HepG2 (cell line): ENCODE data around the gene RPEL1. TPM values are rescaled to one million over a fixed set of nuclear protein-coding genes. Genes with fewer than 3 reads are reported as not detected.

ENCODE experiments used
- ASH2L ChIP-seq: fragments of 300-600, 200-600 bp; sonication (generic); IDR thresholded peaks from 2 replicates; pipeline ENCODE4 v1.7.0; 2017; ENCODE audit warnings: low read depth, mild to moderate bottlenecking, moderate library complexity, mixed read lengths, low read length; ENCODE audit not compliant: insufficient read length
- BRD4 ChIP-seq: sonication (generic); formaldehyde crosslinking; IDR thresholded peaks from 2 replicates; pipeline ENCODE4 v1.4.0; 2020; ENCODE audit warnings: missing genetic modification reagents
- CC2D1A ChIP-seq: sonication (generic); formaldehyde crosslinking; IDR thresholded peaks from 2 replicates; pipeline ENCODE4 v1.8.1; 2023; ENCODE audit warnings: mild to moderate bottlenecking, missing genetic modification reagents
- CEBPG ChIP-seq: IDR thresholded peaks from 2 replicates; pipeline ENCODE4 v1.6.1; 2016
- FOXP1 ChIP-seq, 2 experiments: fragments of 450-650 bp in 1 of 2; IDR thresholded peaks; 2 replicates each; pipeline ENCODE4 v1.6.1; 2017 to 2018; ENCODE audit warnings: antibody characterized with exemption in 1 of 2
- GATA4 ChIP-seq: sonication (generic); IDR thresholded peaks from 2 replicates; pipeline ENCODE4 v1.6.1; 2016; ENCODE audit warnings: antibody characterized with exemption, low read depth, borderline replicate concordance
- HIVEP1 ChIP-seq: sonication (generic); formaldehyde crosslinking; IDR thresholded peaks from 2 replicates; pipeline ENCODE4 v1.4.0; 2020; ENCODE audit warnings: mild to moderate bottlenecking, missing genetic modification reagents
- MXD4 ChIP-seq: IDR thresholded peaks from 2 replicates; pipeline ENCODE4 v1.6.1; 2016; ENCODE audit warnings: mild to moderate bottlenecking, missing biosample characterization, missing genetic modification reagents
- REXO4 ChIP-seq: sonication (generic); formaldehyde crosslinking; IDR thresholded peaks from 2 replicates; pipeline ENCODE4 v1.8.0; 2022; ENCODE audit warnings: missing genetic modification reagents, mild to moderate bottlenecking, borderline replicate concordance
- SP2 ChIP-seq: sonication (generic); formaldehyde crosslinking; IDR thresholded peaks from 2 replicates; pipeline ENCODE4 v1.5.1; 2020; ENCODE audit warnings: mild to moderate bottlenecking, missing genetic modification reagents
- STAT5B ChIP-seq: sonication (generic); formaldehyde crosslinking; IDR thresholded peaks from 2 replicates; pipeline ENCODE4 v1.4.0; 2020; ENCODE audit warnings: missing genetic modification reagents
- XRCC5 ChIP-seq: fragments of 200-400 bp; formaldehyde crosslinking; optimal IDR thresholded peaks from 2 replicates; pipeline ENCODE3; 2017; ENCODE audit warnings: mild to moderate bottlenecking, low read length
- ZBTB1 ChIP-seq: sonication (generic); formaldehyde crosslinking; IDR thresholded peaks from 2 replicates; pipeline ENCODE4 v1.4.0; 2020; ENCODE audit warnings: missing genetic modification reagents, borderline replicate concordance
- ZBTB20 ChIP-seq: sonication (generic); formaldehyde crosslinking; IDR thresholded peaks from 2 replicates; pipeline ENCODE4 v1.8.1; 2023; ENCODE audit warnings: missing genetic modification reagents, low read depth, mild to moderate bottlenecking, borderline replicate concordance
- ZNF10 ChIP-seq: sonication (generic); formaldehyde crosslinking; IDR thresholded peaks from 2 replicates; pipeline ENCODE4 v1.4.0; 2020; ENCODE audit warnings: mild to moderate bottlenecking, low read depth, missing genetic modification reagents, borderline replicate concordance
- ZNF235 ChIP-seq: sonication (generic); formaldehyde crosslinking; IDR thresholded peaks from 2 replicates; pipeline ENCODE4 v1.8.1; 2023; ENCODE audit warnings: mild to moderate bottlenecking, missing genetic modification reagents, borderline replicate concordance
- ZNF768 ChIP-seq: sonication (generic); formaldehyde crosslinking; IDR thresholded peaks from 2 replicates; pipeline ENCODE4 v1.4.0; 2020; ENCODE audit warnings: missing genetic modification reagents
- ZNF788 ChIP-seq: sonication (generic); formaldehyde crosslinking; IDR thresholded peaks from 2 replicates; pipeline ENCODE4 v1.5.0; 2020; ENCODE audit warnings: mild to moderate bottlenecking, missing genetic modification reagents, borderline replicate concordance
- polyA plus RNA-seq, 8 experiments: library from polyadenylated mRNA; depleted of rRNA in 3 of 8; stranded (reverse) in 7 of 8; unstranded in 1 of 8; fragments of >200 nt; fragmentation: Illumina TruSeq in 4 of 8; extraction: Trizol in 4 of 8; gene quantifications; 2 replicates each; pipeline versions ENCODE4 v1.2.1 to v1.2.3, GENCODE V29; 2011 to 2016; ENCODE audit warnings: low read depth in 4 of 8, missing spikeins in 1 of 8, mixed read lengths in 1 of 8; ENCODE audit not compliant: insufficient read depth in 1 of 8
- total RNA-seq, 5 experiments: library from RNA; depleted of rRNA; stranded (reverse); fragments of >200 nt; fragmentation: Illumina TruSeq; extraction: Trizol; gene quantifications; 2 replicates each; pipeline ENCODE4 v1.2.3, GENCODE V29; 2016; ENCODE audit warnings: low read depth in 1 of 5
- TF ChIP-seq, protein P1 (sequence below): sonication (generic); formaldehyde crosslinking; IDR thresholded peaks from 2 replicates; pipeline ENCODE4 v1.4.0; 2020; ENCODE audit warnings: missing genetic modification reagents
- TF ChIP-seq, protein P2 (sequence below): sonication (generic); formaldehyde crosslinking; IDR thresholded peaks from 2 replicates; pipeline ENCODE4 v1.4.0; 2020; ENCODE audit warnings: low read depth, mild to moderate bottlenecking, missing genetic modification reagents
- TF ChIP-seq, protein P3 (sequence below): IDR thresholded peaks from 2 replicates; pipeline ENCODE4 v1.6.1; 2012; ENCODE audit warnings: low read length, improper control_type of control experiment
- TF ChIP-seq, protein P4 (sequence below): sonication (generic); formaldehyde crosslinking; IDR thresholded peaks from 2 replicates; pipeline ENCODE4 v1.5.0; 2020; ENCODE audit warnings: mild to moderate bottlenecking, low read depth, missing genetic modification reagents, borderline replicate concordance
- TF ChIP-seq, protein P5 (sequence below): IDR thresholded peaks from 2 replicates; pipeline ENCODE4 v1.6.1; 2016; ENCODE audit warnings: missing compliant biosample characterization, missing genetic modification reagents, borderline replicate concordance

Gene RPEL1
- total and polyA plus RNA-seq, 2 of the 13 experiments (the other 11 are each of a cell fraction or from before 2014, with no cell fraction given), result 0.04 to 0.07 TPM

DNA sequence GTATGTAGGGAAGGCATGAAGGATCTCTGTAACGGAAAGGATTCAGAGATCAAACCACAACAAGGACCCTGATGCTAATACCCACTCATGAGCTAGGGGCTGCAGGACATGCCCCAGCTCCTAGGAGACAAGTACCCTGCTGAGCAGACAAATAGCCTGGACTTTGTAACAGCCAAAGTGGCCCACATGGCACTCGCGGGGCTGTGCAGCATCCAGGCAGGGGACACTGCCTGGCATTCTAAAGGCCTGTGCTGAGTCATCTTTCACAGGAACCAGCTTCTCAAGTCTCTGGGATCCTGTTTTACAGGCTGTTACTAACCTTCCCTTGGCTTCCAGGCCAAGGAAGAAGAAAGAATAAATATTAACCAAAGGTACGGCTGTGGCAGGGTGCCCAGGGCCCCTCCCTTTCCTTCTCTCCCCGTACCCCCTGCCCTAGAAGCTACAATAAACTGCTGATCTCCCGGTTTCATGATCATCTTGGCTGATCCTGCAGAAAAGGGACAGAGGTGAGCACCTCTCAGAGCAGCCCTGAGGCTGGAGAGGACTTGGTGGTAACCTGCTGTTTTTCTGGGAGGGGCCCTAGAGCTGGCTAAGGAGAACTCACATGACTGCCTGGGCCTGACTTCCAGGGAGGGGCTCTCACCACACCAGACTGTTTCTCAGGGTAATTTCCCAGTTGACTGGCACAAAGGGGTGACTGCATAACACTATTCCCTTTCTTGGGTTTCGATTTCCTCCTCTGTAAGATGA is 4.2 kb upstream of the RPEL1 start (continued):
- TF ChIP-seq, protein P1, sequence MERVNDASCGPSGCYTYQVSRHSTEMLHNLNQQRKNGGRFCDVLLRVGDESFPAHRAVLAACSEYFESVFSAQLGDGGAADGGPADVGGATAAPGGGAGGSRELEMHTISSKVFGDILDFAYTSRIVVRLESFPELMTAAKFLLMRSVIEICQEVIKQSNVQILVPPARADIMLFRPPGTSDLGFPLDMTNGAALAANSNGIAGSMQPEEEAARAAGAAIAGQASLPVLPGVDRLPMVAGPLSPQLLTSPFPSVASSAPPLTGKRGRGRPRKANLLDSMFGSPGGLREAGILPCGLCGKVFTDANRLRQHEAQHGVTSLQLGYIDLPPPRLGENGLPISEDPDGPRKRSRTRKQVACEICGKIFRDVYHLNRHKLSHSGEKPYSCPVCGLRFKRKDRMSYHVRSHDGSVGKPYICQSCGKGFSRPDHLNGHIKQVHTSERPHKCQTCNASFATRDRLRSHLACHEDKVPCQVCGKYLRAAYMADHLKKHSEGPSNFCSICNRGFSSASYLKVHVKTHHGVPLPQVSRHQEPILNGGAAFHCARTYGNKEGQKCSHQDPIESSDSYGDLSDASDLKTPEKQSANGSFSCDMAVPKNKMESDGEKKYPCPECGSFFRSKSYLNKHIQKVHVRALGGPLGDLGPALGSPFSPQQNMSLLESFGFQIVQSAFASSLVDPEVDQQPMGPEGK, result 0 out of 2 replicates have a peak, but pooled peaks have one; percentile 26
- no peak for TF ChIP-seq ZNF768 (CRISPR knock-in tag)
- TF ChIP-seq, protein P2, sequence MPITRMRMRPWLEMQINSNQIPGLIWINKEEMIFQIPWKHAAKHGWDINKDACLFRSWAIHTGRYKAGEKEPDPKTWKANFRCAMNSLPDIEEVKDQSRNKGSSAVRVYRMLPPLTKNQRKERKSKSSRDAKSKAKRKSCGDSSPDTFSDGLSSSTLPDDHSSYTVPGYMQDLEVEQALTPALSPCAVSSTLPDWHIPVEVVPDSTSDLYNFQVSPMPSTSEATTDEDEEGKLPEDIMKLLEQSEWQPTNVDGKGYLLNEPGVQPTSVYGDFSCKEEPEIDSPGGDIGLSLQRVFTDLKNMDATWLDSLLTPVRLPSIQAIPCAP (CRISPR knock-in tag), result no peak
- no peak for TF ChIP-seq ZBTB1 (CRISPR knock-in tag)
- no peak for TF ChIP-seq CEBPG (CRISPR knock-in tag)
- TF ChIP-seq CC2D1A (CRISPR knock-in tag), result no peak
- TF ChIP-seq ZNF10, result no peak
- TF ChIP-seq MXD4, result no peak
- no peak for TF ChIP-seq REXO4
- TF ChIP-seq GATA4, result no peak
- no peak for TF ChIP-seq SP2 (CRISPR knock-in tag)
- TF ChIP-seq HIVEP1, result no peak
- TF ChIP-seq BRD4 (CRISPR knock-in tag), result no peak
- TF ChIP-seq XRCC5, result peak; percentile 17
- TF ChIP-seq ZNF235, result no peak
- TF ChIP-seq, protein P3, sequence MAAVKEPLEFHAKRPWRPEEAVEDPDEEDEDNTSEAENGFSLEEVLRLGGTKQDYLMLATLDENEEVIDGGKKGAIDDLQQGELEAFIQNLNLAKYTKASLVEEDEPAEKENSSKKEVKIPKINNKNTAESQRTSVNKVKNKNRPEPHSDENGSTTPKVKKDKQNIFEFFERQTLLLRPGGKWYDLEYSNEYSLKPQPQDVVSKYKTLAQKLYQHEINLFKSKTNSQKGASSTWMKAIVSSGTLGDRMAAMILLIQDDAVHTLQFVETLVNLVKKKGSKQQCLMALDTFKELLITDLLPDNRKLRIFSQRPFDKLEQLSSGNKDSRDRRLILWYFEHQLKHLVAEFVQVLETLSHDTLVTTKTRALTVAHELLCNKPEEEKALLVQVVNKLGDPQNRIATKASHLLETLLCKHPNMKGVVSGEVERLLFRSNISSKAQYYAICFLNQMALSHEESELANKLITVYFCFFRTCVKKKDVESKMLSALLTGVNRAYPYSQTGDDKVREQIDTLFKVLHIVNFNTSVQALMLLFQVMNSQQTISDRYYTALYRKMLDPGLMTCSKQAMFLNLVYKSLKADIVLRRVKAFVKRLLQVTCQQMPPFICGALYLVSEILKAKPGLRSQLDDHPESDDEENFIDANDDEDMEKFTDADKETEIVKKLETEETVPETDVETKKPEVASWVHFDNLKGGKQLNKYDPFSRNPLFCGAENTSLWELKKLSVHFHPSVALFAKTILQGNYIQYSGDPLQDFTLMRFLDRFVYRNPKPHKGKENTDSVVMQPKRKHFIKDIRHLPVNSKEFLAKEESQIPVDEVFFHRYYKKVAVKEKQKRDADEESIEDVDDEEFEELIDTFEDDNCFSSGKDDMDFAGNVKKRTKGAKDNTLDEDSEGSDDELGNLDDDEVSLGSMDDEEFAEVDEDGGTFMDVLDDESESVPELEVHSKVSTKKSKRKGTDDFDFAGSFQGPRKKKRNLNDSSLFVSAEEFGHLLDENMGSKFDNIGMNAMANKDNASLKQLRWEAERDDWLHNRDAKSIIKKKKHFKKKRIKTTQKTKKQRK, result no peak
- no peak for TF ChIP-seq FOXP1 (IDR thresholded peaks at IDR 0.05)
- no peak for TF ChIP-seq FOXP1 (CRISPR knock-in tag; IDR thresholded peaks at IDR 0.05)
- no peak for TF ChIP-seq ZNF788 (CRISPR knock-in tag)
- no peak for TF ChIP-seq ASH2L
- TF ChIP-seq ZBTB20 (CRISPR knock-in tag), result no peak
- TF ChIP-seq, protein P4, sequence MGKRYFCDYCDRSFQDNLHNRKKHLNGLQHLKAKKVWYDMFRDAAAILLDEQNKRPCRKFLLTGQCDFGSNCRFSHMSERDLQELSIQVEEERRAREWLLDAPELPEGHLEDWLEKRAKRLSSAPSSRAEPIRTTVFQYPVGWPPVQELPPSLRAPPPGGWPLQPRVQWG (CRISPR knock-in tag), result no peak
- no peak for TF ChIP-seq STAT5B (CRISPR knock-in tag)
- TF ChIP-seq, protein P5, sequence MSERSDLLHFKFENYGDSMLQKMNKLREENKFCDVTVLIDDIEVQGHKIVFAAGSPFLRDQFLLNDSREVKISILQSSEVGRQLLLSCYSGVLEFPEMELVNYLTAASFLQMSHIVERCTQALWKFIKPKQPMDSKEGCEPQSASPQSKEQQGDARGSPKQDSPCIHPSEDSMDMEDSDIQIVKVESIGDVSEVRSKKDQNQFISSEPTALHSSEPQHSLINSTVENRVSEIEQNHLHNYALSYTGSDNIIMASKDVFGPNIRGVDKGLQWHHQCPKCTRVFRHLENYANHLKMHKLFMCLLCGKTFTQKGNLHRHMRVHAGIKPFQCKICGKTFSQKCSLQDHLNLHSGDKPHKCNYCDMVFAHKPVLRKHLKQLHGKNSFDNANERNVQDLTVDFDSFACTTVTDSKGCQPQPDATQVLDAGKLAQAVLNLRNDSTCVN, result no peak
